ENCODE data around the gene LRRC37B.
"Not testable (repeated sequence)": the region's sequence is repeated elsewhere in the genome, so short reads cannot be mapped to it uniquely, and the experiment has no call there.

DNA sequence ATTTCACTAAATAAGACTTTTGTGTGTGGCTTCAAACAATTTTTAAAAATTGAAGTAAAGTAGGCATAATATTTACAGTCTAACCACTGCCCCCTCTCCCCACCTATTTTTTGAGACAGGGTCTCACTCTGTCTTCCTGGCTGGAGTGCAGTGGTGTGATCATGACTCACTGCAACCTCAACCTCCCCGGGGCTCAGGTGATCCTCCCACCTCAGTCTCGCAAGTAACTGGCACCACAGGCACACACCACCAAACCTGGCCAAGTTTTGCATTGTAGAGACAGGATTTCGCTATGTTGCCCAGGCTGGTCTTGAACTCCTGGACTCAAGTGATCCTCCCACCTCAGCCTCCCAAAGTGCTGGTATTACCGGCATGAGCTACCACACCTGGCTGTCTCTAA lies 47.8 kb downstream of the LRRC37B start:
- not testable (repeated sequence) for TF ChIP-seq EZH2 (IDR thresholded peaks at IDR 0.05; ENCODE audit: insufficient read depth, poor library complexity, severe bottlenecking); EZH2phosphoT487 (IDR thresholded peaks at IDR 0.05; ENCODE audit: insufficient read depth, low read depth)
